HepG2 (cell line): Measurements from ENCODE around the gene OR10A3. TPM values are rescaled to one million over a fixed set of nuclear protein-coding genes. Genes with fewer than 3 reads are reported as not detected.

ENCODE experiments used
- KDM3A ChIP-seq: IDR thresholded peaks from 2 replicates; pipeline ENCODE4 v1.6.1; 2018; ENCODE audit warnings: low read depth, missing compliant biosample characterization
- MIER2 ChIP-seq: IDR thresholded peaks from 2 replicates; pipeline ENCODE4 v1.6.1; 2016; ENCODE audit warnings: missing biosample characterization, missing genetic modification reagents
- NFKBIZ ChIP-seq: IDR thresholded peaks from 2 replicates; pipeline ENCODE4 v1.6.1; 2018; ENCODE audit warnings: missing genetic modification reagents, missing compliant biosample characterization
- RFXANK ChIP-seq: IDR thresholded peaks from 2 replicates; pipeline ENCODE4 v1.6.1; 2016
- SRSF4 ChIP-seq: fragments of 200-400 bp; formaldehyde crosslinking; IDR thresholded peaks from one replicate; pipeline ENCODE4 v1.6.1; 2018; ENCODE audit warnings: mild to moderate bottlenecking, low read depth, low read length, moderate library complexity; ENCODE audit not compliant: poor library complexity, severe bottlenecking
- THAP9 ChIP-seq: sonication (generic); formaldehyde crosslinking; IDR thresholded peaks from 2 replicates; pipeline ENCODE4; 2020; ENCODE audit warnings: missing genetic modification reagents, mild to moderate bottlenecking, borderline replicate concordance
- U2AF1 ChIP-seq: fragments of 200-400 bp; formaldehyde crosslinking; optimal IDR thresholded peaks from 2 replicates; pipeline ENCODE3; 2017; ENCODE audit warnings: mild to moderate bottlenecking, low read depth, low read length
- ZBTB37 ChIP-seq: sonication (generic); formaldehyde crosslinking; IDR thresholded peaks from 2 replicates; pipeline ENCODE4 v1.4.0; 2020; ENCODE audit warnings: mild to moderate bottlenecking, missing genetic modification reagents
- ZFAT ChIP-seq: sonication (generic); formaldehyde crosslinking; conservative IDR thresholded peaks from 2 replicates; pipeline ENCODE4 v1.8.1; 2023; ENCODE audit warnings: missing genetic modification reagents, inconsistent platforms
- ZFP91 ChIP-seq: sonication (generic); formaldehyde crosslinking; IDR thresholded peaks from 2 replicates; pipeline ENCODE4 v1.9.0; 2022; ENCODE audit warnings: missing genetic modification reagents, mild to moderate bottlenecking, borderline replicate concordance
- ZKSCAN8 ChIP-seq: IDR thresholded peaks from 2 replicates; pipeline ENCODE4 v1.6.1; 2016; ENCODE audit warnings: borderline replicate concordance, missing genetic modification reagents, missing compliant biosample characterization
- ZNF280B ChIP-seq: sonication (generic); formaldehyde crosslinking; IDR thresholded peaks from 2 replicates; pipeline ENCODE4 v1.5.0; 2020; ENCODE audit warnings: missing genetic modification reagents, mild to moderate bottlenecking, borderline replicate concordance
- ZNF335 ChIP-seq: sonication (generic); formaldehyde crosslinking; IDR thresholded peaks from 2 replicates; pipeline ENCODE4 v1.4.0; 2020; ENCODE audit warnings: missing genetic modification reagents
- ZNF546 ChIP-seq: sonication (generic); formaldehyde crosslinking; conservative IDR thresholded peaks from 2 replicates; pipeline ENCODE4 v1.8.1; 2023; ENCODE audit warnings: mild to moderate bottlenecking, missing genetic modification reagents
- ZNF598 ChIP-seq: sonication (generic); formaldehyde crosslinking; IDR thresholded peaks from 2 replicates; pipeline ENCODE4 v1.5.1; 2020; ENCODE audit warnings: mild to moderate bottlenecking, missing genetic modification reagents, borderline replicate concordance
- ZNF704 ChIP-seq: sonication (generic); formaldehyde crosslinking; IDR thresholded peaks from 2 replicates; pipeline ENCODE4 v1.8.1; 2023; ENCODE audit warnings: mild to moderate bottlenecking, inconsistent platforms, moderate library complexity, missing genetic modification reagents, borderline replicate concordance
- ZNF83 ChIP-seq: sonication (generic); formaldehyde crosslinking; IDR thresholded peaks from 2 replicates; pipeline ENCODE4 v1.4.0; 2020; ENCODE audit warnings: missing genetic modification reagents, mild to moderate bottlenecking, borderline replicate concordance
- ZSCAN22 ChIP-seq: sonication (generic); formaldehyde crosslinking; IDR thresholded peaks from 2 replicates; pipeline ENCODE4 v1.4.0; 2020; ENCODE audit warnings: mild to moderate bottlenecking, missing genetic modification reagents
- polyA plus RNA-seq, 8 experiments: library from polyadenylated mRNA; depleted of rRNA in 3 of 8; stranded (reverse) in 7 of 8; unstranded in 1 of 8; fragments of >200 nt; fragmentation: Illumina TruSeq in 4 of 8; extraction: Trizol in 4 of 8; gene quantifications; 2 replicates each; pipeline versions ENCODE4 v1.2.1 to v1.2.3, GENCODE V29; 2011 to 2016; ENCODE audit warnings: low read depth in 4 of 8, missing spikeins in 1 of 8, mixed read lengths in 1 of 8; ENCODE audit not compliant: insufficient read depth in 1 of 8
- total RNA-seq, 5 experiments: library from RNA; depleted of rRNA; stranded (reverse); fragments of >200 nt; fragmentation: Illumina TruSeq; extraction: Trizol; gene quantifications; 2 replicates each; pipeline ENCODE4 v1.2.3, GENCODE V29; 2016; ENCODE audit warnings: low read depth in 1 of 5

OR10A3 gene
- total and polyA plus RNA-seq, 2 of the 13 experiments (the other 11 are each of a cell fraction or from before 2014, with no cell fraction given), result not detected

GRCh38 chr11:7986768-7987559 lies 45.5 kb upstream of the OR10A3 start, which contains the start of gene EIF3F (continued):
- TF ChIP-seq ZNF598 (no peak), ZBTB37 (no peak), ZFP91 (CRISPR knock-in tag) (peak; percentile 74; the same call in 1 of the 2 replicates), ZKSCAN8 (CRISPR knock-in tag) (0 out of 2 replicates have a peak, but pooled peaks have one; percentile 59), RFXANK (CRISPR knock-in tag) (peak; percentile 37; the same call in 1 of the 2 replicates), ZNF83 (no peak), ZSCAN22 (CRISPR knock-in tag) (no peak), ZNF280B (no peak), SRSF4 (no peak), ZNF704 (peak; percentile 62; the same call in 1 of the 2 replicates), U2AF1 (peak; percentile 75), THAP9 (CRISPR knock-in tag) (peak; percentile 98), ZNF546 (CRISPR knock-in tag) (no peak), MIER2 (CRISPR knock-in tag) (peak; percentile 68; the same call in 1 of the 2 replicates), KDM3A (CRISPR knock-in tag) (peak; percentile 85; the same call in 1 of the 2 replicates), NFKBIZ (CRISPR knock-in tag) (0 out of 2 replicates have a peak, but pooled peaks have one; percentile 64), ZNF335 (CRISPR knock-in tag) (0 out of 2 replicates have a peak, but pooled peaks have one; percentile 35), ZFAT (CRISPR knock-in tag) (no peak)
